ENCODE results near the gene SPATA13.

Gene SPATA13

GRCh38 chr13:24142886-24143285, 17.6 kb upstream of the SPATA13 start:
- Histone ChIP-seq H3K27ac (ENCODE audit: low read length) (no peak overlapping the region), H3K36me3 (ENCODE audit: control insufficient read depth in 1 of 2, insufficient read depth in 2 of 2, low read length in 2 of 2) (no peaks in the 10 kb centered on the region), H3K9me3 (ENCODE audit: control insufficient read depth in 1 of 2, low read length in 2 of 2) (no peaks in the 10 kb centered on the region), H3K4me1 (ENCODE audit: control insufficient read depth in 1 of 2, insufficient read depth in 2 of 2, low read length in 2 of 2) (peaks cover 0 to 4% of the 10 kb centered on the region in 2 donors), H3K4me3 (ENCODE audit: low read depth in 1 of 2, low read length in 2 of 2) (no peak overlapping the region), H3K27me3 (ENCODE audit: low read depth, low read length) (no peaks in the 10 kb centered on the region)

- Histone ChIP-seq H3K27me3 (ENCODE audit: low read depth, low read length) (no peaks in the 10 kb centered on the region), H3K27ac (ENCODE audit: low read length) (no peak overlapping the region), H3K4me3 (ENCODE audit: low read depth in 1 of 2, low read length in 2 of 2) (no peak overlapping the region), H3K36me3 (ENCODE audit: control insufficient read depth in 1 of 2, insufficient read depth in 2 of 2, low read length in 2 of 2) (no peaks in the 10 kb centered on the region), H3K9me3 (ENCODE audit: control insufficient read depth in 1 of 2, low read length in 2 of 2) (no peaks in the 10 kb centered on the region), H3K4me1 (ENCODE audit: control insufficient read depth in 1 of 2, insufficient read depth in 2 of 2, low read length in 2 of 2) (peaks cover 0 to 4% of the 10 kb centered on the region in 2 donors)
Observed at GRCh38 chr13:24145240-24145639, 15.3 kb upstream of the SPATA13 start.

GRCh38 chr13:24145674-24146073, 14.8 kb upstream of the SPATA13 start:
- no peaks in the 10 kb centered on the region for H3K36me3 ChIP-seq (ENCODE audit: control insufficient read depth in 1 of 2, insufficient read depth in 2 of 2, low read length in 2 of 2)
- no peaks in the 10 kb centered on the region for H3K9me3 ChIP-seq (ENCODE audit: control insufficient read depth in 1 of 2, low read length in 2 of 2)
- H3K4me1 ChIP-seq (ENCODE audit: control insufficient read depth in 1 of 2, insufficient read depth in 2 of 2, low read length in 2 of 2) = peaks cover 0 to 4% of the 10 kb centered on the region in 2 donors
- H3K27ac ChIP-seq (ENCODE audit: low read length) = no peak overlapping the region
- no peak overlapping the region for H3K4me3 ChIP-seq (ENCODE audit: low read depth in 1 of 2, low read length in 2 of 2)
- no peaks in the 10 kb centered on the region for H3K27me3 ChIP-seq (ENCODE audit: low read depth, low read length)

- Histone ChIP-seq H3K9me3 (ENCODE audit: control insufficient read depth in 1 of 2, low read length in 2 of 2) (no peaks in the 10 kb centered on the region), H3K4me3 (ENCODE audit: low read depth in 1 of 2, low read length in 2 of 2) (no peak overlapping the region), H3K27ac (ENCODE audit: low read length) (no peak overlapping the region), H3K4me1 (ENCODE audit: control insufficient read depth in 1 of 2, insufficient read depth in 2 of 2, low read length in 2 of 2) (peaks cover 0 to 4% of the 10 kb centered on the region in 2 donors), H3K27me3 (ENCODE audit: low read depth, low read length) (no peaks in the 10 kb centered on the region), H3K36me3 (ENCODE audit: control insufficient read depth in 1 of 2, insufficient read depth in 2 of 2, low read length in 2 of 2) (no peaks in the 10 kb centered on the region)
Observed at GRCh38 chr13:24146961-24147569, 13.5 kb upstream of the SPATA13 start.

GRCh38 chr13:24147570-24147963, 13.0 kb upstream of the SPATA13 start:
- Histone ChIP-seq H3K4me1 (ENCODE audit: control insufficient read depth in 1 of 2, insufficient read depth in 2 of 2, low read length in 2 of 2) (peaks cover 0 to 4% of the 10 kb centered on the region in 2 donors), H3K36me3 (ENCODE audit: control insufficient read depth in 1 of 2, insufficient read depth in 2 of 2, low read length in 2 of 2) (no peaks in the 10 kb centered on the region), H3K27me3 (ENCODE audit: low read depth, low read length) (no peaks in the 10 kb centered on the region), H3K4me3 (ENCODE audit: low read depth in 1 of 2, low read length in 2 of 2) (no peak overlapping the region), H3K9me3 (ENCODE audit: control insufficient read depth in 1 of 2, low read length in 2 of 2) (no peaks in the 10 kb centered on the region), H3K27ac (ENCODE audit: low read length) (no peak overlapping the region)

GRCh38 chr13:24148414-24149235, 11.9 kb upstream of the SPATA13 start:
- H3K4me3 ChIP-seq (ENCODE audit: low read depth in 1 of 2, low read length in 2 of 2) = no peak overlapping the region
- no peaks in the 10 kb centered on the region for H3K9me3 ChIP-seq (ENCODE audit: control insufficient read depth in 1 of 2, low read length in 2 of 2)
- H3K4me1 ChIP-seq (ENCODE audit: control insufficient read depth in 1 of 2, insufficient read depth in 2 of 2, low read length in 2 of 2) = peaks cover 0 to 4% of the 10 kb centered on the region in 2 donors
- no peaks in the 10 kb centered on the region for H3K27me3 ChIP-seq (ENCODE audit: low read depth, low read length)
- peak overlapping the region; percentile 10 for H3K27ac ChIP-seq (ENCODE audit: low read length)
- H3K36me3 ChIP-seq (ENCODE audit: control insufficient read depth in 1 of 2, insufficient read depth in 2 of 2, low read length in 2 of 2) = no peaks in the 10 kb centered on the region

- Histone ChIP-seq H3K36me3 (ENCODE audit: control insufficient read depth in 1 of 2, insufficient read depth in 2 of 2, low read length in 2 of 2) (no peaks in the 10 kb centered on the region), H3K27ac (ENCODE audit: low read length) (peak overlapping the region; percentile 10), H3K27me3 (ENCODE audit: low read depth, low read length) (no peaks in the 10 kb centered on the region), H3K9me3 (ENCODE audit: control insufficient read depth in 1 of 2, low read length in 2 of 2) (no peaks in the 10 kb centered on the region), H3K4me3 (ENCODE audit: low read depth in 1 of 2, low read length in 2 of 2) (no peak overlapping the region), H3K4me1 (ENCODE audit: control insufficient read depth in 1 of 2, insufficient read depth in 2 of 2, low read length in 2 of 2) (peaks cover 0 to 4% of the 10 kb centered on the region in 2 donors)
Observed at GRCh38 chr13:24149246-24150032, 11.1 kb upstream of the SPATA13 start.

GRCh38 chr13:24150572-24150971, 9.9 kb upstream of the SPATA13 start:
- no peaks in the 10 kb centered on the region for H3K4me1 ChIP-seq (ENCODE audit: control insufficient read depth in 1 of 2, insufficient read depth in 2 of 2, low read length in 2 of 2)
- no peaks in the 10 kb centered on the region for H3K27me3 ChIP-seq (ENCODE audit: low read depth, low read length)
- H3K36me3 ChIP-seq (ENCODE audit: control insufficient read depth in 1 of 2, insufficient read depth in 2 of 2, low read length in 2 of 2) = no peaks in the 10 kb centered on the region
- H3K27ac ChIP-seq (ENCODE audit: low read length) = no peak overlapping the region
- H3K4me3 ChIP-seq (ENCODE audit: low read depth in 1 of 2, low read length in 2 of 2) = no peak overlapping the region
- H3K9me3 ChIP-seq (ENCODE audit: control insufficient read depth in 1 of 2, low read length in 2 of 2) = no peaks in the 10 kb centered on the region

- H3K9me3 ChIP-seq (ENCODE audit: control insufficient read depth in 1 of 2, low read length in 2 of 2) = no peaks in the 10 kb centered on the region
- H3K27me3 ChIP-seq (ENCODE audit: low read depth, low read length) = no peaks in the 10 kb centered on the region
- H3K4me1 ChIP-seq (ENCODE audit: control insufficient read depth in 1 of 2, insufficient read depth in 2 of 2, low read length in 2 of 2) = no peaks in the 10 kb centered on the region
- H3K36me3 ChIP-seq (ENCODE audit: control insufficient read depth in 1 of 2, insufficient read depth in 2 of 2, low read length in 2 of 2) = no peaks in the 10 kb centered on the region
- H3K4me3 ChIP-seq (ENCODE audit: low read depth in 1 of 2, low read length in 2 of 2) = no peak overlapping the region
- no peak overlapping the region for H3K27ac ChIP-seq (ENCODE audit: low read length)
Observed at GRCh38 chr13:24151864-24152263, 8.7 kb upstream of the SPATA13 start.

- Histone ChIP-seq H3K27me3 (ENCODE audit: low read depth, low read length) (no peaks in the 10 kb centered on the region), H3K36me3 (ENCODE audit: control insufficient read depth in 1 of 2, insufficient read depth in 2 of 2, low read length in 2 of 2) (no peaks in the 10 kb centered on the region), H3K27ac (ENCODE audit: low read length) (no peak overlapping the region), H3K4me3 (ENCODE audit: low read depth in 1 of 2, low read length in 2 of 2) (no peak overlapping the region), H3K4me1 (ENCODE audit: control insufficient read depth in 1 of 2, insufficient read depth in 2 of 2, low read length in 2 of 2) (no peaks in the 10 kb centered on the region), H3K9me3 (ENCODE audit: control insufficient read depth in 1 of 2, low read length in 2 of 2) (no peaks in the 10 kb centered on the region)
Observed at GRCh38 chr13:24152292-24153214, 8.0 kb upstream of the SPATA13 start.
